ENCODE measurements around the gene KLHL21. TPM values are rescaled to one million over a fixed set of nuclear protein-coding genes. Genes with fewer than 3 reads are reported as not detected.

Gene KLHL21
- total and polyA plus RNA-seq, 10 of the 15 experiments (the other 5 are each of a cell fraction or from before 2014, with no cell fraction given), result 0.76 to 12.2 (median 5.2) TPM

DNA sequence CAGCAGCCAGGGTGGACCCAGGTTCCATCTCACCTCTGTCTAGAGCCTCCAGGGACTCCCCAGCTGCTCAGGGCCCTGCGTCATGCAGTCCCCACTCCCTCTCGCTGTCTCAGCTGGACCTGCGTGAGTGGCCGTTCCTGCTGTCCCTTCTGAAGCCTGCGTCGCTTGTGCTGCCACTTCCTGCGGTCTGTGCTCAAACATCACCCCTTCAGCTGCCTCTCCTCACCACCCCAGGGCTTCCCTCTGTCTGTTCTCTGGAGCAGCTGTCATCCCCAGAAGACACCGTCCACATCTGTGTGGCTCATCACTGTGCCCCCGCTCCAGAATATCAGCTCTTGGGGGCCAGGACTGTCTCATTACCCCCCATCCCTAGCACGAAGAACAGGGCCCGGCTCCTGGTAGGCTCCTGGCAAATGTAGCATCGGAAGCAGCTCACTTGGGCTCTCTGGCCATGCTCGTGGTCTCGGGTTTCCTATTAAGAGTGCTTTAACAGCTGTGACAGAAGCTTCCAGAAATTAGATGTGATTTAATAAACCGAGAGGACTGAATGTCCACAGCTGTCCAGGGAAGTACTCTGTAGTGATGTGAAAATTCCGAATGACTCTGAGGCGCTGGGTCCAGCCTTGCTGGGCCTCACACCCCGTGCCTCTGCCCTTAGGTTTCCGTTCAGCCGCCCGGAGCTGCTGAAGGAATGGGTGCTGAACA is 25.3 kb upstream of the KLHL21 start:
- BruUV-seq (replicated peaks), result no TSS peak
- H3K27ac ChIP-seq (ENCODE audit: control insufficient read depth, insufficient read depth), result no peak overlapping the region
- DNase-seq (ENCODE audit: low read depth, low spot score) (no peak), FAIRE-seq (no peak), ATAC-seq (no peak)
- H3K4me3 ChIP-seq, result no peak overlapping the region
- intact Hi-C loops (cut with micrococcal nuclease; ENCODE audit: unreplicated experiment) (no loop called here), in situ Hi-C loops (cut with MboI) (no loop called here)
- ChIA-PET RAD21 (ENCODE audit: unreplicated experiment) (no interaction called here), SMC1A (ENCODE audit: uncharacterized antibody, unreplicated experiment) (interaction anchor here (1.5 kb wide), 1 partner anchor 19 kb away, joined by 3 read pairs; no protein-coding TSS in a partner anchor), CTCF (no interaction called here), POLR2A (interaction anchor here (1.0 kb wide), 1 partner anchor 50 kb away, joined by 3 read pairs; no protein-coding TSS in a partner anchor)
- H4K20me1 ChIP-seq (ENCODE audit: control insufficient read depth, insufficient read depth), result no peaks in the 10 kb centered on the region
- H3K36me3 ChIP-seq (ENCODE audit: control insufficient read depth in 2 of 2, insufficient read depth in 2 of 2, low read length in 1 of 2), result peaks cover 3 to 9% of the 10 kb centered on the region in 2 experiments; a peak in 3 of 4 replicates
- H3K4me1 ChIP-seq (ENCODE audit: control insufficient read depth, insufficient read depth, low read length), result peaks cover 16% of the 10 kb centered on the region
- H3K27me3 ChIP-seq (replicated peaks in 1 of 2; ENCODE audit: control insufficient read depth in 2 of 2, insufficient read depth in 2 of 2, low read length in 1 of 2), result no peaks in the 10 kb centered on the region
- no peak overlapping the region for H3K4me2 ChIP-seq (ENCODE audit: control insufficient read depth, insufficient read depth)
- peaks cover 22% of the 10 kb centered on the region for H3K79me2 ChIP-seq (ENCODE audit: control insufficient read depth, insufficient read depth, low read length)
- no peak overlapping the region for H3K9ac ChIP-seq (ENCODE audit: control insufficient read depth, insufficient read depth, low read length)
- 0 out of 2 replicates have a peak, but pooled peaks have one; percentile 0 for TF ChIP-seq POLR2A (IDR thresholded peaks at IDR 0.05; ENCODE audit: low read depth, low read length)
- no peak for TF ChIP-seq MEF2B (IDR thresholded peaks at IDR 0.05; ENCODE audit: partially characterized antibody, poor library complexity, severe bottlenecking)
- no peak for TF ChIP-seq STAT3 (IDR thresholded peaks at IDR 0.05; ENCODE audit: low read depth, low read length)
- H3K9me3 ChIP-seq (replicated peaks; ENCODE audit: control insufficient read depth, insufficient read depth, low read length), result no peaks in the 10 kb centered on the region
- no peak overlapping the region for H2AFZ ChIP-seq (ENCODE audit: control insufficient read depth, low read depth, low read length)
- 92% methylated on average over 21 of the region's 21 CpGs for WGBS (ENCODE audit: insufficient coverage, insufficient replicate concordance, low lambda C conversion rate, missing lambda C conversion rate)

- Histone ChIP-seq H3K4me1 (ENCODE audit: control insufficient read depth, insufficient read depth, low read length) (peaks cover 16% of the 10 kb centered on the region), H3K4me3 (no peak overlapping the region), H4K20me1 (ENCODE audit: control insufficient read depth, insufficient read depth) (no peaks in the 10 kb centered on the region), H3K9me3 (replicated peaks; ENCODE audit: control insufficient read depth, insufficient read depth, low read length) (no peaks in the 10 kb centered on the region), H3K27ac (ENCODE audit: control insufficient read depth, insufficient read depth) (no peak overlapping the region), H3K79me2 (ENCODE audit: control insufficient read depth, insufficient read depth, low read length) (peaks cover 22% of the 10 kb centered on the region), H3K9ac (ENCODE audit: control insufficient read depth, insufficient read depth, low read length) (no peak overlapping the region), H3K36me3 (ENCODE audit: control insufficient read depth in 2 of 2, insufficient read depth in 2 of 2, low read length in 1 of 2) (peaks cover 6 to 7% of the 10 kb centered on the region in 2 experiments; a peak in 3 of 4 replicates), H3K4me2 (ENCODE audit: control insufficient read depth, insufficient read depth) (peak overlapping the region; percentile 85; the same call in 1 of the 2 replicates), H3K27me3 (replicated peaks in 1 of 2; ENCODE audit: control insufficient read depth in 2 of 2, insufficient read depth in 2 of 2, low read length in 1 of 2) (no peaks in the 10 kb centered on the region), H2AFZ (ENCODE audit: control insufficient read depth, low read depth, low read length) (no peak overlapping the region)
- ChIA-PET POLR2A (no interaction called here), RAD21 (ENCODE audit: unreplicated experiment) (no interaction called here), SMC1A (ENCODE audit: uncharacterized antibody, unreplicated experiment) (interaction anchor here (1.4 to 1.5 kb wide), 2 partner anchors 18 to 24 kb away, joined by 3 to 4 read pairs; no protein-coding TSS in a partner anchor), CTCF (interaction anchor here (1.2 kb wide), 1 partner anchor 19 kb away, joined by 4 read pairs; no protein-coding TSS in a partner anchor)
- ATAC-seq (no peak), FAIRE-seq (no peak), DNase-seq (ENCODE audit: low read depth, low spot score) (no peak)
- intact Hi-C loops (cut with micrococcal nuclease; ENCODE audit: unreplicated experiment), result no loop called here
- WGBS (ENCODE audit: insufficient coverage, insufficient replicate concordance, low lambda C conversion rate, missing lambda C conversion rate), result 32% methylated on average over 9 of the region's 9 CpGs
- no TSS peak for BruUV-seq (replicated peaks)
- in situ Hi-C loops (cut with MboI), result no loop called here
- TF ChIP-seq BHLHE40 (IDR thresholded peaks at IDR 0.05; ENCODE audit: borderline replicate concordance in 1 of 2, low read depth in 2 of 2, low read length in 1 of 2), result no peak
- 0 out of 2 replicates have a peak, but pooled peaks have one; percentile 16 for TF ChIP-seq PKNOX1 (IDR thresholded peaks at IDR 0.05)
- TF ChIP-seq CHD4 (IDR thresholded peaks at IDR 0.05), result no peak
- TF ChIP-seq EP300 (IDR thresholded peaks at IDR 0.05; ENCODE audit: borderline replicate concordance in 1 of 2, control insufficient read depth in 1 of 2, low read depth in 2 of 2, low read length in 2 of 2), result no peak
These were observed 24.4 kb upstream of the KLHL21 start for GRCh38 chr1:6627031-6627430.

All from GM12878 (cell line).